G401 (cell line): Measurements from ENCODE around the gene APAF1. TPM values are rescaled to one million over a fixed set of nuclear protein-coding genes. Genes with fewer than 3 reads are reported as not detected.

Experiments used
- DNase-seq: peaks from one replicate; pipeline ENCODE4 v3.0.0-alpha.2; 2015; ENCODE audit warnings: low spot score
- in situ Hi-C: cut with HindIII; loops from 2 replicates; pipeline ENCODE4 v1.10.0; 2016; ENCODE audit warnings: low sequenced_read_pairs, mixed read lengths
- total RNA-seq: library from RNA; depleted of rRNA; stranded (reverse); fragments of >200 nt; shearing (Covaris generic); gene quantifications from 2 replicates; pipeline ENCODE4 v1.2.3, GENCODE V29; 2014

The APAF1 gene
- total RNA-seq, 1 experiment from 2014 or later: 32.1 TPM

DNA sequence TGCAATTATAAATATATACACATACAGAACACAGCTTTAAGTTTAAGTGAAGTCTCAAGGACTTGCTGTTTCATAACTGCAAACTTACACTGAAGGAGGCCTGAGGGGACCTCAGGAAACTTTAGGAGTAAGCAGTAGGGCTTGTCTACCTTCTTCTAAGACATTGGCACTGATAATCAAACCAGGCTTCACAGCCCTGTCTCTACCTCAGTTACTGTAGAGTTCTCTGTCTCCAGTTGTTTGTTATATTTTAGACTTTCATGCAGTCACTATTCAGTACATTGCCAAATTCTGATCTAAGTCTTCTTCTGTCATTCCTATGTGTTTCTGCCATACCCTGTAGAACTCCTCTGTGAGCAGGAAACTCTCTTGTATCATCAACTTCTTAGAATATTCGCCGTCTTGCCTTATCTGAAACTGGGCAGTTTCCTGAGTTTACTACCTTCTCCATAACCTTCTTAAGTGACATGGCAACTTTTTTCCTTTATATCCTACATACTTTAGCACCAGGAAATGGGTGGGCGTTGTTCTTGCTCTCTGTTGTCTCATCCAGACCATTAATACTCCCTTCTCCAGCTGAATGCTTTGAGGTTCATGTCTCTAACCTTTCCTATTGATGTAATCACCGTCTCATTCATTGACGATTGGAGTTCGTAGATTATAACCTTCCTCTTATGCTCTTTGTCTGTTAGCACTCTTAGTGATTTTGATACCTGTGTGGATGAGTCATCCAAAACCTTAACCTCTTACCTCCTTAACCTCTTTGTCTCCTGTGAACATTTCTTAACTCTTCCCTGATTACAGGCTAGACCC lies 11.4 kb downstream of the APAF1 start:
- no peak for DNase-seq
- in situ Hi-C loops: no loop called here

DNA sequence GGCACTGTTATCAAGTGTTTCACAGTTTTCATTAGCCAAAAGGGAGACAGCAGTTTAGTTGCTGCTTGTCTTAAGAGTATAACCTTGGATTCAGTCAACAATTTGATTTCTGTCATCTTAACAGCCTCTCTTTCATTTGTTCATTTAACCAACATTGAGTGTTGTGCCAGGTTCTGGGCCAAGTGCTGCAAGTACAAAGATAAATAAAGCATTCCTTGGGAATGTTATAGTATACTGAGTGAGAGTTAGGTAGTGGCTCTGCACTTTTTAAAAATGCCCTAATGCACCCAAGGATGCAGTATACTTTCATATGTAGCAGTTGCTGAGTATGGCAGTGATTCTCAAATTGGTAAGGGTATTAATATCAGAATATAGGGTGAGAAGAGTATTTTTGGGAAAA lies 15.4 kb downstream of the APAF1 start:
- in situ Hi-C loops: no loop called here

GRCh38 chr12:98669751-98670150 lies 24.7 kb downstream of the APAF1 start:
- no peak for DNase-seq
- in situ Hi-C loops: no loop called here

More for the DNA sequence above, 15.4 kb downstream of the APAF1 start:
- no peak for DNase-seq

DNA sequence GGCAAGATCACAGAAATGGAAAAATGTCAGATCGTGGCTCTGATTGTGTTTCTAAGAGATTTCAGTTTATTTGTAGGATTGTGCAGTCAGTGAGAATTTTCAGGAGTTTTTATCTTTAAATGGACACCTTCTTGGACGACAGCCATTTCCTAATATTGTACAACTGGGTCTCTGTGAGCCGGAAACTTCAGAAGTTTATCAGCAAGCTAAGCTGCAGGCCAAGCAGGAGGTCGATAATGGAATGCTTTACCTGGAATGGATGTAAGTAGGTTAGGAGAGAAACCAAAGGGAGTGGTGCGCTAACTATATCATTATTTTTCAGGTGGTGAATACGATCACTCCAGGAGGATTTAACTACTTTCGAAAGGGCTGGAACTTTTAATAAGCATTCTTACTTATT lies 26.4 kb downstream of the APAF1 start:
- in situ Hi-C loops: no loop called here
- no peak for DNase-seq

- no peak for DNase-seq
- in situ Hi-C loops: no loop called here
These were observed 29.8 kb downstream of the APAF1 start for GRCh38 chr12:98674841-98675240.

DNA sequence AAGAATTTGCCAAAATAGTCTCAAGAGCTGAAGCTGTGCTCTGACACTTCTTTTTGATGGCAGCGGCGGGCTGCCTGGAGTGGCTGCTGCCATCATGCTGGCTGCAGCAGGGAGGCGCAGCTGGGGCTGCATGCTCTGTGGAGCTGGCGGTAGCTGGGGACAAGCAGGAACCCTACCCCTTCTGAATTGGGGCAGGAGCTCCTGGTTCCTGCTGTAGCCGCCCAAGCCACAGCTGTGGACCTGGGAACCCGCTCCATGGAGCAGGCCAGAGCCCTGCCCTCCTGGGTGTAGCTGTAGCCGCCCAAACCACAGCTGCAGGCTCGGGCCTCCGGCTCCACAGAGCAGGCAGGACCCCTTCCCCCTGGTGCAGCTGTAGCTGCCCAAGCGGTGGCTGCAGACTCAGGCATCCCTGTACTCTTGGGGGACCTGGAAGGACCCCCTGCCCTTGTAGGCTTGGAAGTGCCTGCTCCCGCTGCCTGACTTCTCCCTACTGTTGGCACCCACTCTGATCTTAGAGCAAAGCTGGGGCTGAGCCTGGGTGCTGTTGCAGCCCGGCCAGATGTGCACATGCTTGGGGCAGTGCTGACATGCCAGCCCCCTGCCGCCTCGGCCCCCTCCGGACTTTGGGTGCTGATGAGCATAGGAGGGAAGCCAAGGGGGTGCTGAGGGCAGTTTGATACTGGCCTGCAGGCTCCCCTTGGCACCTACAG lies 33.3 kb downstream of the APAF1 start:
- in situ Hi-C loops: no loop called here
- DNase-seq: no peak

DNA sequence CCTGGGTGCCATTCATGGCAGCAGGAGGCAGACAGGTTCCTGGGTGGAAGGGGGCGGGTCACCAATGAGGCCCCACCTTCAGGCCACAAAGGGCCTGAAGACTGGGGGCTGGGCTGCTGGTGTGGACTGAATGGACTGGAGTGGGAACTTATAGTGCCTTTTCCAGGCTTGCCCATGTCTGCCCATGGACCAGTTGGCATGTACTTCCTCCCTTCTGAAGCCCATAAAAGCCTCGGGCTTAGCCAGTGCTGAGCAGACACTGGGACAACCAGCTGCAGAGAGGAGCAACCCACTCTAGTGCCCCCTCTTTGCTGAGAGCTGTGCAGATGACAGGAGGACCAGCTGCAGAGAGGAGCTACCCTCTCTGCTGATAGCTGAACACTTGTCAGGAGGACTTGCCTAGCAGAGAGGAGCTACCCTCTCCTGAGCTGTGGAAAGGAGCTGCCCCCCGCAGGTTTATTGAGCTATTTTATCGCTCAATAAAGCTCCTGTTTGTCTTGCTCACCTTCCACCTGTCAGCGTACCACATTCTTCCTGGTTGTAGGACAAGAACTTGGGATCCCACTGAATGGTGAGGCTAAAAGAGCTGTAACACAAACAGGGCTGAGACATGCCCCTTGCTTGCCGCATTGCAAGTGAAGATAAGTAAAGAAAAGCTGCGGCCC lies 34.0 kb downstream of the APAF1 start:
- in situ Hi-C loops: no loop called here
- no peak for DNase-seq

- no peak for DNase-seq
- in situ Hi-C loops: no loop called here
These were observed 34.5 kb downstream of the APAF1 start for GRCh38 chr12:98679611-98680005.

GRCh38 chr12:98684199-98684598 lies 39.1 kb downstream of the APAF1 start:
- DNase-seq: no peak
- in situ Hi-C loops: no loop called here

GRCh38 chr12:98686603-98687002 lies 41.5 kb downstream of the APAF1 start:
- DNase-seq: no peak
- in situ Hi-C loops: no loop called here

DNA sequence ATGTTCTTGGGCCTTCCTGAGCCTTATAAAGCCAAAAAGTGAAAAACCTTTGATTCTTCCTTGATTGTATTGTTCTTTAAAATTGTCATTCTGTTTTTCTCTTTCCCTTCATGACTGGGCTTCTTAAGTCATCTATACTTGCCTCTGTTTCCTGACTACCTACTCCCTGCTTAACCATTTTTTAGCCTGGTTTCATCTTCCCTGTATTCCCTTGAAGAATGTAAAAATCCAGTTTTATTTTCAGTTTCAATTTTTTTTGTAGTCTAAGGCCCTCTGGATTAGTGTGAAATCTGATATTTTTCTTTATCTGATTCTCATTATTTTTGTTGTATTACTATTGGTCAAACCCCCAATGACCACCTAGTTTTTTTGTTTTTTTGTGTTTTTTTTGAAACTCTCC lies 46.3 kb downstream of the APAF1 start:
- DNase-seq: no peak
- in situ Hi-C loops: no loop called here

- in situ Hi-C loops: no loop called here
- DNase-seq: no peak
These were observed 51.1 kb downstream of the APAF1 start for GRCh38 chr12:98696036-98696646.

GRCh38 chr12:98697209-98697608 lies 52.1 kb downstream of the APAF1 start:
- in situ Hi-C loops: no loop called here

DNA sequence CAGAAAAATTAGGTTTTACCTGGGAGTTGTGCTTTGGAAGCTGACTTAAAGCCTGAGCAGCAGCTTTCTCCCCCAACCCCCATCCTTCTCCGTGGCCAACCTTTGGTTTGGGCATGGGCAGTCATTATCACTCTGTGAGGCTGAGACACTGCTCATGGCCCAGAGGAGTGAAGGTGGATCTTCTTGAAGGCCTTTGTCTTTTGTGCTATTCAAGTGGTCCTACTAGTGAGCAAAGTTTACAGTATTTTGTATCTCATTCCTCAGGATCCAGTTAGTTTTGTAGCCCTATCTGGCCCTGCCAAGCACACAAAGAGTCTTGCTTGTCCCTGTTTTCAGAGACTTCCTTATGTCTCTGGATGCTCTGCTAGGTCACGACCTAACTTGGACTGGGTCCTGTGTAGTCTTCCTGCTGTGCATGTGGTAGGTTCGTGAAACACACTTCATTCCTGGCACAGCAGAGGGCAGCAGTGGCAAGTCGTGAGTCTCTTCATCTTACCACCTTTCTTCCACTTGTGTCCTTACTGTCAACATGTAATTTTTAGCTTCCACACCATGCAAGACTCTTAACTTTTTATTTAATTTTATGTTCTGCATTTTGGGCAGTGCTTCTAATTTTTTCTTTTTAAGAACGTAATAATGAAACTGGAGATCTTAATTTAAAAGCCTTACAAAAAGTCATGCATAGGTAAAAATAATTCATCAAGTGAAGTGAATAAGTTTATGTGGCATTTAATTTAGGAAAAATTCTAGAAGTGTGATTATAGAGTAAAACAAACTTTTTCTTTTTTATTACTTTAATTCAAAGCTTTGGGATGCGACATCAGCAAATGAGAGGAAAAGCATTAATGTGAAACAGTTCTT lies 53.7 kb downstream of the APAF1 start:
- DNase-seq: peak; percentile 81
- in situ Hi-C loops: no loop called here

More at GRCh38 chr12:98697209-98697608, 52.1 kb downstream of the APAF1 start:
- DNase-seq: no peak

DNA sequence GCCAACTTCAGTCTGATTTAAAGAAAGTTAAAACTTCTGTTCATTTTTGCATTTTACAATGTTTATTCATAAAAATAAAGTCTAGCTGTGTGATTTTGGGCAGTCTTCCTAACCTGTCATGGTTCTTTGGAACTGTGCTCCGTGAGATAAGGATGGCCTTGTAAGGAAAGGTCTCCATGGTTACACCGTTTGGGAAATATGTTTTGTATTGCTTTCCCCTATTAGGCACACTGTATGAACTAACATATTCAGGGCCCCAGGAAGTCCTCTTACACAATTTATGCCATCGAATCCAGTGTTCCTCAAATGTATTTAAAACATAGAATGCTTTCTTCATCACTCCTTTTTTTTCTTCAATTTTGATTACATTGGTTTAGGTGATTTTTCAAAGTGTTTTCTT lies 54.5 kb downstream of the APAF1 start:
- no peak for DNase-seq
- in situ Hi-C loops: no loop called here

DNA sequence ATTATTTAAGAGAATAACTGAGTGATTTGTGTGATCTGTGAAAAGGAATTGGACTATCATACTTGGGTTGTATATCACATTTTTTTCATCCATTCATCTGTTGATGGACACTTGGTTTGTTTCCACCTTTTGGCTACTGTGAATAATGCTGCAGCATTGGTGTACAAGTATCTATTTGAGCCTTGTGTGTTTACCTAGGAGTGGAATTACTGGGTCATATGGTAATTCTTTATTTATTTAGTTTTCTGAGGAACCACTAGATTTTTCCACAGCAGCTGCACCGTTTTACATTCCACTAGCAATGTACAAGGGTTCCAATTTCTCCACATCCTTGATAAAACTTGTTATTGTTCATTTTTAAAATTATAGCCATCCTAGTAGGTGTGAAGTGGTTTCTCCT lies 56.1 kb downstream of the APAF1 start:
- no peak for DNase-seq
- in situ Hi-C loops: no loop called here

DNA sequence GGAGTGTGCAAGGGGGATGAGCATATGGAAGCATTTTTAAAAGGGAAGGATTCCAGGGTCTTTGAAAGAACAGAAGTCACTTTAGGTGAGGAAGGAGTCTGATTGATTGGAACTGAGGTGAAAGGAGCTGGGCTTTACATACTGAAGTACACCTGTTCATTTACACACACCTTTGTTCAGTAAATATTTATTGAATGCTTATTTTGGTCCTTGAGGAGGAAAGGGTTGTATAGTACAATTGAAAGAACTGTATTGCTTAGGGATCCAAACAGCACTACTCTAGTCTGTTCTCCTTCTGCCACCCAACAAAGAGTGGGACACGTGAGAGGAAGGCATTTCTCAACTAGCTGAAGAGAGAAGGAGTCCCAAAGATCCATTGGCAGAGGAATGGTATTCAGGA lies 63.9 kb downstream of the APAF1 start:
- DNase-seq: no peak
- in situ Hi-C loops: no loop called here

DNA sequence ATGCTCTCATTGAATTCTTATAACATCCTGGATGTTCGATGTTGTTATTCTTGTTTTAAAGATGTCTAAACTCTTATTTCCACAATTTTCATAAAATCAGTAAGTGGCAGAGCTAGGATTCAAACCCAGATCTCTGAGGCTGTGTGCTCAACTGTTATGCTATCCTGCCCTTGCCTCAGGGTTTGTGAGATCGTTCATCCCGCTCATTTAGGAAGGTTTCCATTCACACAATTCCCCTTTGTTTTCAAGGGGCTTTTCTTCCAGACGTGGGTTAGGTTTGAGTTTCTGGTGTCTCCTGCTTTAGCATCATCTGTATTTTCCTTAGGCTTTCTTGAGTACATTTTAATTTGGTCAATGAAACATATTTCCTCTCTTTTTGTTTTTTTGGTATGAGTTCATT lies 69.3 kb downstream of the APAF1 start:
- DNase-seq: no peak
- in situ Hi-C loops: no loop called here
